ENCODE results near the gene INSM1.

INSM1 gene

GRCh38 chr20:20386192-20386591 lies 18.3 kb downstream of the INSM1 start:
- no peak for FAIRE-seq

GRCh38 chr20:20390393-20390792 lies 22.5 kb downstream of the INSM1 start:
- FAIRE-seq (no peak), DNase-seq (ENCODE audit: insufficient read length, low spot score) (no peak)

More at GRCh38 chr20:20386192-20386591, 18.3 kb downstream of the INSM1 start:
- TF ChIP-seq POLR2A (IDR thresholded peaks at IDR 0.05; ENCODE audit: low read depth, low read length) = no peak
- TF ChIP-seq SPI1 (IDR thresholded peaks at IDR 0.05; ENCODE audit: low read depth, low read length) = no peak
- TF ChIP-seq TAF1 (IDR thresholded peaks at IDR 0.05; ENCODE audit: low read depth, low read length) = no peak
- no peak for TF ChIP-seq POLR2AphosphoS5 (IDR thresholded peaks at IDR 0.05; ENCODE audit: low read depth, low read length)
- TF ChIP-seq POU2F2 (IDR thresholded peaks at IDR 0.05; ENCODE audit: low read depth, low read length) = no peak
- TF ChIP-seq PAX5 (IDR thresholded peaks at IDR 0.05; ENCODE audit: insufficient read depth, low read length, severe bottlenecking) = no peak
- no peak for DNase-seq (ENCODE audit: insufficient read length, low spot score)

GRCh38 chr20:20391115-20391514 lies 23.2 kb downstream of the INSM1 start:
- DNase-seq (ENCODE audit: insufficient read length, low spot score) (no peak), FAIRE-seq (no peak)
- TF ChIP-seq POLR2A (IDR thresholded peaks at IDR 0.05; ENCODE audit: low read depth, low read length) = no peak
- no peak for TF ChIP-seq POU2F2 (IDR thresholded peaks at IDR 0.05; ENCODE audit: low read depth, low read length)
- TF ChIP-seq PAX5 (IDR thresholded peaks at IDR 0.05; ENCODE audit: insufficient read depth, low read length, severe bottlenecking) = no peak
- no peak for TF ChIP-seq TAF1 (IDR thresholded peaks at IDR 0.05; ENCODE audit: low read depth, low read length)
- no peak for TF ChIP-seq POLR2AphosphoS5 (IDR thresholded peaks at IDR 0.05; ENCODE audit: low read depth, low read length)
- TF ChIP-seq SPI1 (IDR thresholded peaks at IDR 0.05; ENCODE audit: low read depth, low read length) = no peak

More at GRCh38 chr20:20390393-20390792, 22.5 kb downstream of the INSM1 start:
- TF ChIP-seq PAX5 (IDR thresholded peaks at IDR 0.05; ENCODE audit: insufficient read depth, low read length, severe bottlenecking) (no peak), POLR2A (IDR thresholded peaks at IDR 0.05; ENCODE audit: low read depth, low read length) (no peak), SPI1 (IDR thresholded peaks at IDR 0.05; ENCODE audit: low read depth, low read length) (no peak), TAF1 (IDR thresholded peaks at IDR 0.05; ENCODE audit: low read depth, low read length) (no peak), POU2F2 (IDR thresholded peaks at IDR 0.05; ENCODE audit: low read depth, low read length) (no peak), POLR2AphosphoS5 (IDR thresholded peaks at IDR 0.05; ENCODE audit: low read depth, low read length) (no peak)

- no peak for TF ChIP-seq POU2F2 (IDR thresholded peaks at IDR 0.05; ENCODE audit: low read depth, low read length)
- no peak for TF ChIP-seq TAF1 (IDR thresholded peaks at IDR 0.05; ENCODE audit: low read depth, low read length)
- no peak for TF ChIP-seq PAX5 (IDR thresholded peaks at IDR 0.05; ENCODE audit: insufficient read depth, low read length, severe bottlenecking)
- no peak for TF ChIP-seq SPI1 (IDR thresholded peaks at IDR 0.05; ENCODE audit: low read depth, low read length)
- no peak for TF ChIP-seq POLR2A (IDR thresholded peaks at IDR 0.05; ENCODE audit: low read depth, low read length)
- TF ChIP-seq POLR2AphosphoS5 (IDR thresholded peaks at IDR 0.05; ENCODE audit: low read depth, low read length) = no peak
- no peak for DNase-seq (ENCODE audit: insufficient read length, low spot score)
- FAIRE-seq = no peak
These were observed 23.9 kb downstream of the INSM1 start for GRCh38 chr20:20391766-20392165.

GRCh38 chr20:20393207-20394120 lies 25.6 kb downstream of the INSM1 start:
- no peak for TF ChIP-seq POU2F2 (IDR thresholded peaks at IDR 0.05; ENCODE audit: low read depth, low read length)
- no peak for TF ChIP-seq POLR2A (IDR thresholded peaks at IDR 0.05; ENCODE audit: low read depth, low read length)
- no peak for TF ChIP-seq SPI1 (IDR thresholded peaks at IDR 0.05; ENCODE audit: low read depth, low read length)
- TF ChIP-seq TAF1 (IDR thresholded peaks at IDR 0.05; ENCODE audit: low read depth, low read length) = no peak
- no peak for TF ChIP-seq PAX5 (IDR thresholded peaks at IDR 0.05; ENCODE audit: insufficient read depth, low read length, severe bottlenecking)
- TF ChIP-seq POLR2AphosphoS5 (IDR thresholded peaks at IDR 0.05; ENCODE audit: low read depth, low read length) = no peak
- DNase-seq (ENCODE audit: insufficient read length, low spot score) (no peak), FAIRE-seq (no peak)

- FAIRE-seq (no peak), DNase-seq (ENCODE audit: insufficient read length, low spot score) (no peak)
- TF ChIP-seq POLR2A (IDR thresholded peaks at IDR 0.05; ENCODE audit: low read depth, low read length) = no peak
- no peak for TF ChIP-seq PAX5 (IDR thresholded peaks at IDR 0.05; ENCODE audit: insufficient read depth, low read length, severe bottlenecking)
- no peak for TF ChIP-seq TAF1 (IDR thresholded peaks at IDR 0.05; ENCODE audit: low read depth, low read length)
- TF ChIP-seq SPI1 (IDR thresholded peaks at IDR 0.05; ENCODE audit: low read depth, low read length) = no peak
- no peak for TF ChIP-seq POU2F2 (IDR thresholded peaks at IDR 0.05; ENCODE audit: low read depth, low read length)
- no peak for TF ChIP-seq POLR2AphosphoS5 (IDR thresholded peaks at IDR 0.05; ENCODE audit: low read depth, low read length)
These were observed 27.2 kb downstream of the INSM1 start for GRCh38 chr20:20395087-20395486.

- FAIRE-seq (no peak), DNase-seq (ENCODE audit: insufficient read length, low spot score) (no peak)
- no peak for TF ChIP-seq TAF1 (IDR thresholded peaks at IDR 0.05; ENCODE audit: low read depth, low read length)
- TF ChIP-seq POU2F2 (IDR thresholded peaks at IDR 0.05; ENCODE audit: low read depth, low read length) = no peak
- TF ChIP-seq PAX5 (IDR thresholded peaks at IDR 0.05; ENCODE audit: insufficient read depth, low read length, severe bottlenecking) = no peak
- TF ChIP-seq SPI1 (IDR thresholded peaks at IDR 0.05; ENCODE audit: low read depth, low read length) = no peak
- no peak for TF ChIP-seq POLR2A (IDR thresholded peaks at IDR 0.05; ENCODE audit: low read depth, low read length)
These were observed 28.1 kb downstream of the INSM1 start for GRCh38 chr20:20395903-20396568.

GRCh38 chr20:20396794-20397193 lies 28.9 kb downstream of the INSM1 start:
- FAIRE-seq (no peak), DNase-seq (ENCODE audit: insufficient read length, low spot score) (no peak)
- no peak for TF ChIP-seq POLR2A (IDR thresholded peaks at IDR 0.05; ENCODE audit: low read depth, low read length)
- TF ChIP-seq SPI1 (IDR thresholded peaks at IDR 0.05; ENCODE audit: low read depth, low read length) = no peak
- no peak for TF ChIP-seq POLR2AphosphoS5 (IDR thresholded peaks at IDR 0.05; ENCODE audit: low read depth, low read length)
- TF ChIP-seq TAF1 (IDR thresholded peaks at IDR 0.05; ENCODE audit: low read depth, low read length) = no peak
- TF ChIP-seq POU2F2 (IDR thresholded peaks at IDR 0.05; ENCODE audit: low read depth, low read length) = no peak

GRCh38 chr20:20398123-20398522 lies 30.2 kb downstream of the INSM1 start:
- FAIRE-seq (no peak), DNase-seq (ENCODE audit: insufficient read length, low spot score) (no peak)
- no peak for TF ChIP-seq SPI1 (IDR thresholded peaks at IDR 0.05; ENCODE audit: low read depth, low read length)
- TF ChIP-seq TAF1 (IDR thresholded peaks at IDR 0.05; ENCODE audit: low read depth, low read length) = no peak
- no peak for TF ChIP-seq POLR2A (IDR thresholded peaks at IDR 0.05; ENCODE audit: low read depth, low read length)
- TF ChIP-seq POLR2AphosphoS5 (IDR thresholded peaks at IDR 0.05; ENCODE audit: low read depth, low read length) = no peak
- no peak for TF ChIP-seq POU2F2 (IDR thresholded peaks at IDR 0.05; ENCODE audit: low read depth, low read length)
- TF ChIP-seq PAX5 (IDR thresholded peaks at IDR 0.05; ENCODE audit: insufficient read depth, low read length, severe bottlenecking) = no peak

All from GM12891 (cell line).